Measurements from ENCODE around the gene VEZT.

VEZT gene

DNA sequence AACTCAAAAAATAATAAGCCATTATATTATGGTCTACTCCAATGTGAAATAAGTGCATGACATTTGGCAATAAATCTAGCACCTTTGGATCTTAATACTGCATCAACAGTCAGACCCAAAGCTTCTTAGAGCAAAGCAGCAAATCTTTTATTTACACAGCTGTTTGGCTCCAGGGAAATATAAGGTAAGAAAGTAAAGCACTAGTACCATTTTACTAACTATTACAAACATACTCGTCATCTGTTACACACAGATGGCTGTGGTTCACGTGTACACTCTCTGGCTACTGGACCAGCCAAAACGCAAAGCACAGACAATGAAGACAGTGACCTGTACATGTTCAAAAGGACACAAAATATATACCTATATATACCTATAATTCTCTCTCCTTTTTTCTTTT lies 3.1 kb upstream of the VEZT start:
- no peak overlapping the region for H3K4me3 ChIP-seq (ENCODE audit: low read depth, low read length)
- TF ChIP-seq CTCF (IDR thresholded peaks at IDR 0.05; ENCODE audit: borderline replicate concordance, insufficient read depth, low read depth, low read length): no peak

DNA sequence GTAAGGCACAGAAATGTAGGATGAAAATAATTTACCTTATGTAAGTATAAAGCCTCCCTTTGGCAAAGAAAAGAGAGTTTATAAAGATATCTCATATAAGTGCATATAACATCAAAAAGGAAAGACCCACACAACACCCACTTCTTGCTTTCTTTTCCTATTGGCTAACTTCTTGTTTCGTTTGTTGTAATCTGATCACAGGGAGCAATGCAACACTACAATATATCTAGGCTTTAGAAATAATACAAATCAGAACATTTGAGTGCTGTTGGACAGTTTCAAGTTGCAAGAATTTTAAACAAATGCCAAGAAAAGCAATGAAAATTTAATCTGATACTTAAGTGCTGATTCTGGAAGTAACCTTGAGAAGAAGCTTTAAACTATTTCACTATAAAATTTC lies 1.7 kb upstream of the VEZT start:
- peak overlapping the region; percentile 94 for H3K4me3 ChIP-seq (ENCODE audit: low read depth, low read length)
- TF ChIP-seq CTCF (IDR thresholded peaks at IDR 0.05; ENCODE audit: borderline replicate concordance, insufficient read depth, low read depth, low read length): no peak

- H3K4me3 ChIP-seq (ENCODE audit: low read depth, low read length): peak overlapping the region; percentile 94
- no peak for TF ChIP-seq CTCF (IDR thresholded peaks at IDR 0.05; ENCODE audit: borderline replicate concordance, insufficient read depth, low read depth, low read length)
These were observed 763 bp upstream of the VEZT start for GRCh38 chr12:95216711-95217376.

DNA sequence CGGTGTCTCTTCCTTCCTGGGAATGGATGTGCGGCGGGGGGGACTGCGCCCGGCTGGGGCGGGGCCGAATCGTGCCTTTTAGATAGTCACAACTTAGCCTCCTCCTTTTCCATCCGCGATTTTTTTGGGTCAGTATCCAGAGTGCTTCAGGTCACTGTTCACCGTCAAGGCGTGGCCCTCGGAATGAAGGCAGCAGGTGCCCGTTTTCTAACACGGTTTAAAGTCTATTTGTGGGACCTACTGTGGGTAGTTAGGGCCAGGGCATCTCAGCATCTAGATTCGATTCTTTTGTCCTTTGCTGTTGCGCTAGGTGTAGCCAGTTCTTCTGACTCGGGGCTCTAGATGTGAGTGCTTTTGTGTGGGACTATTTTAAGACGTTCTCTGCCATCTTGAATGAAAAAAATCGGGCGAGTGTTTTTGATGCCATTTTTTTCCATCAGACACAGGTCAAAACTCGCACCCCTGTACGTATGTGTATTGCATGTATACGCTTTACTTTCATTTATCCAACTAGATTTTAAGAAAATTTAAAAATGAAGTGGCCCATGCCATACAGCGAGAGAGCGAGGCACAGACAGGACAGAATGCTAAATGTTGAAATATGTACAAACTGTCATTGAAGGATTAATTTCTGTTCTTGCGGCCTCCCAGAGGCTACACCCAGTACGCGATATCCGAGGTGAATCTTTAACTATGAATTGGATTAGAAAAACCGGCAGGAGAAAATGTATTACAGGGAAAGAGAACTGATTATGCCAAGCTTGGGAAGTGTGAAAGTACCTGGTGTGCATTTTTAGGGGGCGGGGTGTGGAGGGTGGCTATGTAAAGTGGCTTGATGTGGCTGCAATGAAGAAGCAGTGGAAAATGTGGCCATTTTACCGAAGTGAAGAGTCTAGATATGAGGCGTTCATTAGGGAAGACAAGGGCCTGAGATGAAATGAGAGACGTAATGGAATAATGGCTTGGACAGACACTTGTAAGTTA lies 835 bp downstream of the VEZT start:
- TF ChIP-seq CTCF (IDR thresholded peaks at IDR 0.05; ENCODE audit: borderline replicate concordance, insufficient read depth, low read depth, low read length): no peak
- H3K4me3 ChIP-seq (ENCODE audit: low read depth, low read length): peak overlapping the region; percentile 74

- no peak for TF ChIP-seq CTCF (IDR thresholded peaks at IDR 0.05; ENCODE audit: borderline replicate concordance, insufficient read depth, low read depth, low read length)
- no peak overlapping the region for H3K4me3 ChIP-seq (ENCODE audit: low read depth, low read length)
These were observed 2.6 kb downstream of the VEZT start for GRCh38 chr12:95220190-95220589.

- TF ChIP-seq CTCF (IDR thresholded peaks at IDR 0.05; ENCODE audit: borderline replicate concordance, insufficient read depth, low read depth, low read length): no peak
- H3K4me3 ChIP-seq (ENCODE audit: low read depth, low read length): no peak overlapping the region
These were observed 3.1 kb downstream of the VEZT start for GRCh38 chr12:95220726-95221125.
